Kidney glomerular epithelial cell (primary cell): Measurements from ENCODE around the gene HOXD1.
A peak's percentile ranks its signal among the peaks of the same experiment; 100 is the strongest.

ENCODE experiments used
- DNase-seq: peaks from one replicate; lab custom pipeline; 2025; lab: John Stamatoyannopoulos, UW

The HOXD1 gene

DNA sequence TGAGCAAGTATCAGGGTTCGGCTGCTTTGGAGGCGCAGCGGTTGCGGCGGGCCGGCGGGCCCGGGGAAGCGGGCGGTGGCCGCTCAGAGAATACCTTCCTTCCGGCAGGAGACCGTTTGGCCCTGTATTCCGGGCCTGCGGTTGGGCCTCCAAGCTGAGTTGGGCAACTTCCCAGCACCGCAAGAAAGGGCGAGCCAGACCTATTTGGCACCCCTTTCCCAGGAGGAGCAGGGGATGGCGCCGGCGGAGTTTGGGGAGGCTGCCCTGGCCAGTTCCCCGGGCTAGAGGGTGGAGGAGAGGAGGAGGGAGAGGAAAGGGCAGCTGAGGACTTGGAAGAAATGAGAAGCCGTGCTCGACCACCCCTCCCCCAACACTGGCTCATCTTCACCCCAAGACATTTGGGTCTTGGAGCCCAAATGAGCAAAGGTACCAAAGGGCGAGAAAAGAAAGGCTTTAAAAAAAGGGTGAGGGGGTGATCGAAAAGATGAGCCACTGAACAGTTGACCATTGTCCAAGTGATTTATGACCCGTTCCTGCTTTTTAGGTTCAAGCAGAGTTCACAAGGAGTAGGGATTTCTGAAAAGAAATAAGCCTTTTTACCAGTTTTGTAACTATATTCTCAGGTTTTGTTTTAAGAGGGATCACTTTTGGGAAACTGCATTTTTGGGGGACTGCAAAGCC lies 23.0 kb upstream of the HOXD1 start:
- no peak for DNase-seq

DNA sequence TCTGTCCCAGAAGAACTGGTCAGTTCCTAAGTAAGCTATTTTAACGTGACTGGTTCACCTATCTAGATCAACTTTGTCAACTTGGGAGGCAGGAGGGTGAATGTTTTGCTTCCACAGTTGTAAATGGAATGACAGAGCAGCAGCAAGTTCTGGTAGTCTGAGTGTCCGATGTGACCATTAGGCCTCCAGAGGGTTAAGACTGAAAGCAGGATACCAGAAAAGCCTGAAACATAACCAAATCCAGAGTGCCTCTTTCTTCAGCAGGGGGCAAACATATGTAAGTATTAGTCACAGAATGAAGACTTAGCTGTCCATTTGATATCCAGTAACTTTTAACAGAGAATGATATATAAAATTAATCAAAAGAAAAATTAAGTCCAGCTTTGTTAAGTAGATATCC lies 22.2 kb upstream of the HOXD1 start:
- no peak for DNase-seq

DNA sequence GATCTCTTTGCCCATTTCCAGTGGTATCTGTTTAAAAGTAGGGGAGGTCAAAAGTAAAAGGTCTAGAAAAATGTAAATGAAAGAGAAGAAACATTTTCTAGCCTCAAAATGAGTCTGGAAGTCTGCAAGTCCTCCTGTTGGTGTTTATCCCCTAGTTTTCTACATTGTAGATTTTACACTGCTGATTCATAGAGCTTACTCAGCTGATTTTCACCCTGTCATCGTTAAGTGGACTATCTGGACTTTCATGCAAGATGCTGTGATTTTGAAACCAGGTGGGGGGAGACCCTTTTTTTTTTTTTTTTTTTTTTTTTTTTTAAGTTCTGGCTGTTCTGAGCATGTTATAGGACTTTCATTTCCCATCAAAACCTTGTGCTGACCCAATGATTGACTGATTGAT lies 21.1 kb upstream of the HOXD1 start:
- DNase-seq: no peak

DNA sequence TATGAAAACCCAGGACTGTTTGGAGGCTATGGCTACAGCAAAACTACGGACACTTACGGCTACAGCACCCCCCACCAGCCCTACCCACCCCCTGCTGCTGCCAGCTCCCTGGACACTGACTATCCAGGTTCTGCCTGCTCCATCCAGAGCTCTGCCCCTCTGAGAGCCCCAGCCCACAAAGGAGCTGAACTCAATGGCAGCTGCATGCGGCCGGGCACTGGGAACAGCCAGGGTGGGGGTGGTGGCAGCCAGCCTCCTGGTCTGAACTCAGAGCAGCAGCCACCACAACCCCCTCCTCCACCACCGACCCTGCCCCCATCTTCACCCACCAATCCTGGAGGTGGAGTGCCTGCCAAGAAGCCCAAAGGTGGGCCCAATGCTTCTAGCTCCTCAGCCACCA lies 19.3 kb upstream of the HOXD1 start:
- DNase-seq: no peak

DNA sequence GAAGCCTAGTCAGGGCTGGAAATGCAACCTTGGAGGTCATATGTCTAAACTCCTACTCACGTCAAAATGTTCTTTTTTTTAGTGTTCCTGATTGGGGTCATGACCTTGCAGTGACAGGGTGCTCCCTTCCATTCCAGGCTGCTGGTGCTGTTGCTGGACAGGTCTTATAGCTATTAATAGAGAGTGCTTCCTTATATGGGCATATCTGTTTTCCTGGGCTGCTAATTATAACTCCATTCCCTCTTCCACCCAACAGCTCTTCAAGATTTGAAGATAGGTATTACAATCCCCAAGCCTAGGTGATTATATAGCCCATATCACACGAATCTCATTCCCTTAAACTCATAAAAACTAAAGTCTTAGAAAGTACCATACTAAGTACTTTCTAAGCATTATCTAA lies 18.8 kb upstream of the HOXD1 start:
- DNase-seq: no peak

DNA sequence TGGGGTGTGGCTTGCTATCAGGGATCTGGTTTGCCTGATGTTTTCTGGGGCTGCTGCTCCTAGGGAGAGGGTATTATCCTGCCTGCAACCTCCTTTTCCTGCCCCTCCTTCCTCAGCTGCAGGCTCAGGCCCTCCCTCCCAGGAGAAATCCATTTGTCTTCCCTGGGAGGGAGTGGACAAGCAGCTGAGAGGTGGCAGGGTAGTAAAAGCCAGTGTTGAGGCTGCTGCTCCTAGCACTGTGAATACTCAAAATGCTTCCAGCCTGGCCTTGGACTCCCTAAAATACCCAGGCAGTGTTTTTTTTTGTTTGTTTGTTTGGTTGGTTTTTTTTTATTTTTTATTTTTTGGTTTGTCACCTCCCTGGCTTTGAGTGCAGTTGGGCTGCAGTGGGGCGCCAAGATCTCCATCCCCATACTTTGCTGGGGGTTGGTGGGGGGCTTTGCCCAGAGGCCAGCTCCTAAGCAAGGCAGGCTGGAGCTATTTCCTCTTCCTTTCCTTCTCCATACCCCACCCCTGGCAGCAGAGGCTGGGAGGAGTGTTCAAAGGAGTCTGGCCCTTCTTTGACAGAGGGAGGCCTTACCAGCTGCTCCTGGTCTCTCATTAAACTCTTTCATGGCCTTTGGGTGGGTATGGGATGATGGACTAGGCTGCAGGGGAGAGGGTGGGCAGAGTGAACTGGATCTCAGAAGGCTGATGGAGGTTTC lies 17.7 kb upstream of the HOXD1 start:
- DNase-seq: no peak

DNA sequence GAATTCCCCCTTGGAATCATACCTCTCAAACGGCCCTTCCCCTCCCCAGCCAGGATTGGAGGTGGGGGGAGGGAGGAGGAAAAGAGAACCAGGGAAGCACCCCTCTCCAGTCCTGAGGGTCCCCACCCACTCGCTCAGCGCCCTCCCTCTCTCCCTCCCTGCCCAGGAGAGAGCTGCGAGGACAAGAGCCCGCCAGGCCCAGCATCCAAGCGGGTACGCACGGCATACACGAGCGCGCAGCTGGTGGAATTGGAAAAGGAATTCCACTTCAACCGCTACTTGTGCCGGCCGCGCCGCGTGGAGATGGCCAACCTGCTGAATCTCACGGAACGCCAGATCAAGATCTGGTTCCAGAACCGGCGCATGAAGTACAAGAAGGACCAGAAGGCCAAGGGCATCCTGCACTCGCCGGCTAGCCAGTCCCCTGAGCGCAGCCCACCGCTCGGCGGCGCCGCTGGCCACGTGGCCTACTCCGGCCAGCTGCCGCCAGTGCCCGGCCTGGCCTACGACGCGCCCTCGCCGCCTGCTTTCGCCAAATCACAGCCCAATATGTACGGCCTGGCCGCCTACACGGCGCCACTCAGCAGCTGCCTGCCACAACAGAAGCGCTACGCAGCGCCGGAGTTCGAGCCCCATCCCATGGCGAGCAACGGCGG lies 17.0 kb upstream of the HOXD1 start:
- no peak for DNase-seq

DNA sequence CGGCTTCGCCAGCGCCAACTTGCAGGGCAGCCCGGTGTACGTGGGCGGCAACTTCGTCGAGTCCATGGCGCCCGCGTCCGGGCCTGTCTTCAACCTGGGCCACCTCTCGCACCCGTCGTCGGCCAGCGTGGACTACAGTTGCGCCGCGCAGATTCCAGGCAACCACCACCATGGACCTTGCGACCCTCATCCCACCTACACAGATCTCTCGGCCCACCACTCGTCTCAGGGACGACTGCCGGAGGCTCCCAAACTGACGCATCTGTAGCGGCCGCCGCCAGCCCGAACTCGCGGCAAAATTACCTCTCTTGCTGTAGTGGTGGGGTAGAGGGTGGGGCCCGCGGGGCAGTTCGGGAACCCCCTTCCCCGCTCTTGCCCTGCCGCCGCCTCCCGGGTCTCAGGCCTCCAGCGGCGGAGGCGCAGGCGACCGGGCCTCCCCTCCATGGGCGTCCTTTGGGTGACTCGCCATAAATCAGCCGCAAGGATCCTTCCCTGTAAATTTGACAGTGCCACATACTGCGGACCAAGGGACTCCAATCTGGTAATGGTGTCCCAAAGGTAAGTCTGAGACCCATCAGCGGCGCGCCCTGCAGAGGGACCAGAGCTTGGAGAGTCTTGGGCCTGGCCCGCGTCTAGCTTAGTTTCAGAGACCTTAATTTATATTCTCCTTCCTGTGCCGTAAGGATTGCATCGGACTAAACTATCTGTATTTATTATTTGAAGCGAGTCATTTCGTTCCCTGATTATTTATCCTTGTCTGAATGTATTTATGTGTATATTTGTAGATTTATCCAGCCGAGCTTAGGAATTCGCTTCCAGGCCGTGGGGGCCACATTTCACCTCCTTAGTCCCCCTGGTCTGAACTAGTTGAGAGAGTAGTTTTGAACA lies 16.2 kb upstream of the HOXD1 start:
- DNase-seq: no peak

DNA sequence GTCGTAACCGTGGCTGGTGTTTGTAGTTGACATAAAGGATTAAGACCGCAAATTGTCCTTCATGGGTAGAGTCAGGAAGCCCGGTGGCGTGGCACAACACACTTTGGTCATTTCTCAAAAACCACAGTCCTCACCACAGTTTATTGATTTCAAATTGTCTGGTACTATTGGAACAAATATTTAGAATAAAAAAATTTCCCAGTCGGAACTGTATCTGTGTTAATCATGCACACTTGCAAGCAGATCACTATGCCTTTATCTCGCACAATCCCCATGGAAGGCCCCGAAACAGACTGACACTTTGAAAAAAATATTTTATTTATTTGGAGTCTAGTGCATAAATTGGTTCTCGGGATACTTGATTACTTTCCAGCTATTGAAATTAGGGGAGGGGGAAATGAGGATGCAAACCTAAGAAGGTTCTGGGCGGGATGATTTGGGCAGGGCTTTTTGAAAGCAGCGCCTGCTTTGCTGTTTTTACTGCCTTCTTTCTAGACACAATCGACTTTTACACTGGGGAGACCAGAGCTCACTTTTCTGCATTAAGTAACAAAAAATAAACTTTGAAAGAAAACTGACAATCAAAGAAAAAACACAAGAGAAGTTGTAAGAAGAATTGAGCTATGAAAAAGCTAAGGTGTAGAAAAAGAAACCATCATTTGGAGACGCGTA lies 15.4 kb upstream of the HOXD1 start:
- no peak for DNase-seq

DNA sequence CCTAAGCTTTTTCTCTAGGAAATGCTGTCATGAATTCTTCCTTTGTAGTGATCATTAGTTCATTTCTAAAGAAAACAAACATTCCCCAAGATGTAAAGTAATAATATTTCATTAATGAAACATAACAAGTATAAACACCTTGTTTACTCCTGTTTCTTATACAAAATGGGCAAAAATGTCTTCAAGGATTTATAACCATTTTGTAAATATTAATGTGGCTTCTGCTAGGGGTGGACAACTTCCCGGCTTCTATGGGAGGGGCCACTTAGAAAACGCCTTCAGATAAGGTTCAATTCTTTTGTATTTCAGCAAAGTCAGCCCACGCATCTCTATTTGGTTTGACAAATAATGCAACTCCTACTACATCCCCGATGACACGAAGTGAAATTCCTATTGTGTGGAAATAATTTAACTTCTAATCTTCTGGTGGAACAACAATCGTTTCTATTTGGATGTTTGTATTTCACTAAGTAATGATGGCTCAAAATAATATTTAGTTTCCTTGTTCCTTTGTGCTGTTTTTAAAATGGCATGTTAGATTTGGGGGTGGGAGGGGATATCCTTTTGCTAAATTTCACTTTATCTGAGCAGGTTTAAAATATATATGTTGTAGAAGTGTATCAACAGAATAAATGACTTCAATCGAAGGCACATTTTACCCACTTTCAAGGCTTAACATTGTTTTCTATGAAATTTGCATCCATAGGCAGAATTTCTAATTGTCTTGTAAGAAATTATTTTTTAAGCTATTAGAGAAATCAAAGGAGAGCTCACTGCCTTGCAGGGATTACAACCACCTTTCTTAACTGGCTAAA lies 14.7 kb upstream of the HOXD1 start:
- no peak for DNase-seq

DNA sequence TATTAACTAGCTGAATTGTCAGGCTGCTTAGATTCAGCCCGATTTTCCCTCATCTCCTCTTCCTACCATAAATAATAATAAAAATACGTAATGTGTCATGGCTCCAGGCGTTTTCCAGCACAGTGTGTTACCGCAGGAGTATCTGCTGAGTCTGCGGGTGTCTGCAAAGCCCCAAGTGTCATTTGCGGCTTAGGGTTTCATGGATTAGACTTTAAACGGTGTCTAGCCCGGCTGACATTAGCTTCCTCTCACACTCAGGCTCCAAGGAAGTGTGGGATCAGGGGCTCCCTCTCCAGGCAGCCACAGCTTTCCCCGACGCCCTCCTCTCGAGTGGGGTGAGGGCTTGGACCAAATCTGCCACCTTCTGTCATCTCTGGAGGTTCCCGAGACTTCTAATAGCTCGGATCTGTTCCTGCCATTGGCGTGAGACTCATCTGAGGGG lies 14.1 kb upstream of the HOXD1 start:
- peak; percentile 50 for DNase-seq

DNA sequence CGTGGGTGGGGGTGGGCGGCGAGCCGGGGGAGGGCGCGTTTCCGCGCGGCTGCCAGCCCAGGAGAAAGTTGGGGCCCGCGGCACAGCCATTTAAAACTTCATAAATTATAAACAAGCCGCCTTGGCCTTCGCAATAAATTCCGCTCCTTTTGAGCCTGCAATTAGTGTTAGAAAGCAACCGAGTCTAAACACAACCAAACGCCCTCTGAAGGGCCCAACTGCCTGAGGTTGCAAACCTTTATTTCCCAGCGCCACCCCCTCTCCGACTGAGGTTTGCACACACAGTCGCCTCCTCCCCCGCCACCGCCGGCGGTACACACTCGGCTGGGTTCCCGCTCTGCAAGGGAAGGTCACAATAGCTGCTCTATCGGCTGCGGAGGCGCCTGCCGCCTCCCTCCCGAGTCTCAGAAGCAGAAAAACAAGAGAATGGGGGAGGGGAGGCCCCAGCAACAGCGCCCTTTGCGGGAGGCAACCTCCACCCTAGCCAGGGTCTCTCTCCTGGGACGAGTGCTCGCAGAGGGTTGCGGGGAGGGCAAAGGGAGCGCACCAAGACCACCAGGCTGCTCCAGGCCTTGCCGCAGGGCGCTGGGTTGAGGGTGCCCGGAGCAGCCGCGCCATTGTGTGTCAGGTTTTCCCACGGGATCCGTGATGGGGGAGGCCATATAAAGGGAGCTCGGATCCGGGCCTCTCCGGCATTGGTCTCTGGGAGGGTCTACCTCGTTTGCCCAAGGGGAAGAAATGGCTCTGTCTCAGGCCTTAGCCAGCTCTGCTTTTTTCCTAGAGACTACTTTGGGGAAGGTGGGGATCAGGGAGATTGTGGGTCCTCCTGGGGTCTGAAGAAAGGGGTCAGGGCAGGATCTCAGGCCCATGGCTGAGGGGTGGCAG lies 13.4 kb upstream of the HOXD1 start:
- DNase-seq: no peak

DNA sequence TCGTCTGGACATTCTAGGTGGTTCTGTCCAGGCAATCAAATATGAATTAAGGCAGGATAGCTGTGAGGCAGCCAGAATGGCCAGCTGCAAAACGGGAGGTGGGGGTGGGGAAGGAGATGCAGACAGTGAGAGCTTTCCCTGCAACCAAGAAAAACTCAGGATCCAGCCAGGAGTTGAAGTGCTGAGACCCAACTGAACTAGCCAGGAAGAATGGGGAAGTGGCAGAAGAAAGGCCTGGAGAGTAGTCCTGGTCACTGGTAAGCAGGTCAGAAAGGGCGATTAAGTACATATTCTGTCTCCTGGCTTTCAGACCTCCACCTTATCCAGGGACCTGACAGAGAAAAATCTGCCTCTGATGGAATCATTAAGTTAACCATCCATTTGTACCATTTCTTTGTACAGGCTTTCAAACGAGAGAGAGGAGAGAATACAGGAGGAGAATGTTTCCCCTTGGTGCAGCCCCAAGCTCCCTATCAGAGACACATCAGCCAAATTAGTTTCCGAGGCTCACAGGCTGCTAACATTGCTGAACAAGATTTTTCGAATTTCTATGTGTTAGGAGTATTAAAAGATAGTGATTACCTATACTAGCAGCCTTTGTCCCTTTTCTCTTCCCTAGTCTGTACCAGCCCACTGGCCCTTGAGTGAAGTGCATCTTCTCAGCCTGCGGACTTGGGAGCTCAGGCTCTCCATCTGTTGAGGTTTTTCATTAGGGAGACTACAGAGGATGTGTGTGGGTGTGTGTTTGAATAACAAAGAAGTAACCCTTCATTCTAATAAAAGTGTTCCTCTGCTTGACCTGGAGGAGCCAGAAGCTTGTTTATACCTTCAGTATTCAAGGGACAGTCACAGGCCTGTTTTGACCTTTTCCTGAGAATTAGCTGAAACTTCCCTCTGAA lies 12.5 kb upstream of the HOXD1 start:
- DNase-seq: no peak

DNA sequence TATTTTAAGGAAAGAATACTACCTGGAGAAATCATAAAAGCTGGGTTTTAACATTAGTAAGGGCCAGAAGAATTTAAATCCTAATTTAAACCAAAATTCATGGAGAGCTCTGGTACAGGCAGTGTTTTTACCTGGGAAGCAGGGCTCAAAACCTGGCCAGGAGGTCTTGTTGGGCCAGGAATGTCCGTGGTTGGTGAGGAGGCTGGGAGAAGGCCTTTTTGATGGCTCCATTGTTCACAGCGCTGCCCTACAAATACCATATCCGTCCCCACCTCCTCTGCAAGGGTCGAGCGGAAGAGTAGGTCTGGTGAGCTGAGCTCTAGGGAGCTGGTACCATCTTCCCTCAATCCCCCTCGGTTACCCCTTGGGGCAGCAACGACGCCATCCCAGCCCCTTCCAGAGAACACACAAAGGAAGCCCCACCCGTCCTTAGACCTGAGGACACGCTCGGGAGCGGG lies 10.9 kb upstream of the HOXD1 start:
- no peak for DNase-seq

DNA sequence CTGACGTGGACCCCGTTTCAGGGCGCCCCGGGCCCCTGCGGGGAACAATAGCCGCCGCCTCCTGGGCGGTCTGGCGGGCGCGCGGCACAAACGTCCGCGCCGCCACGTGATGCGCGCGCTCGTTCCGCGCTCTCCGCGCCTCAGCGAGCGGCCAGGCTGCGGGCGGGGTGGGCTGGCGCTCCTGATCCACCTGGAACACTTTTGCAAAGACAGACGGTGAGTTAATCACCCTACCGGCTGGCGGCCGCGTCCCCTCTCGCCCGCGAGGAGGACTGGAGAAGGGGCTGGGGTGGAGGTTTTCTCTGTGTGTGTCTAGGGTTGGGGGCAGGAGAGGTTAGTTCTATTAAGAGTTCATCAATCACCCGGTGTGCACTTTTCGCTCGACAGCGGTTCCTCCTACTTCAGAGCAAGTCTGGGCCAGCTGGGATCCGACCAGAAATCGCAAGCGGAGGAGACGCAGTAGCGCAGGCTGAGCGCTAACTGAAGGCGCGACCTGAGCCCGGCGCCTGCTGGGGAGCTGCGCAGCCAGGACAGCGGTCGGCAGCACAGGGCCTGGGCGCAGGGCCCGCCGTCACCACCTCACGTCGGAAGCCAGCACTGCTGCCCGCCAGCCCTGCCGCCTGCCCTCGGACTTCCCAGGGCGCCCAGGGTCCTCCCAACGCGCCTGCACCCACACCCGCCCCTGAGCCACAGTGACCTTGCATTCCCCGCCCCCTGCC lies 10.3 kb upstream of the HOXD1 start:
- DNase-seq: no peak

DNA sequence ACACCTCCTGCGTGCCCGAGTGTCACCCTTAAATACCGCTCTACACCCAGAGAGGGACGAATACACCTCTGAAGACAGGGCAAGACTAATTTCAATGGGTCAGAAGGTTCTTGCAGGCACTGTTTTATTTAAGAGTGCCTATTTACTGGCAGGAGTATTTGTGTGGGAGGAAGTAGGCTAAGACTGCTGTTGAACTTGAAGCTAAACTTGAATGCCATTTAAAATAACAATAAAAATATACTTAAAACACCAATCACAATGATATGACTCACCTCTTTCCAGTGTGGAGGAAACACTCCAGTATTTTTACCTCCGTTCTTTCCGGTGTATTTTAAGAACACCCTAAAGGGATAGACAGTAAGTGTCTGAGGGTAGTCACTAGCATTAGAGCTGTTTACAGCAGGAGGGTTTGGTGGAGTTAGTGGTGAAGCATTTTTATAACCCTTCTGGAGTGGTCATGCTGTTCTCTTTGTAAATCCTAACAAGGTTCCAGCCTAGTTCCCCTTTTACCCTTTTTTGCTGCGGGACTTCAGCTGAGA lies 9.6 kb upstream of the HOXD1 start:
- no peak for DNase-seq

DNA sequence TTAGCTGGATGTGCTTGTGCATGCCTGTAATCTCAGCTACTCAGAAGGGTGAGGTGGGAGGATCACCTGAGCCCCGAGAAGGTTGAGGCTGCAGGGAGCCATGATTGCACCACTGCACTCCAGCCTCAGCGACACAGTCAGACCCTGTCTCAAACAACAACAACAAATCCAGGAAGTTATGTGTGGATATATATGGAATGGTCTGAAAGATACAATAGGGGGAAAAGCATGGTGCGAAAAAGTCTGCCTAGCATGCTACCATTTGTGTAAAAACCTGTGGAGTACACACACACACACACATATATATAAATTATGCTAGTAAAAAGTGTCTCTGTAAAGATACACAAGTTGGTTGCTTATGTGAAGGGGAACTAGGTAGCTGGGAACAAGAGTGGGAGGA lies 6.9 kb upstream of the HOXD1 start:
- no peak for DNase-seq

DNA sequence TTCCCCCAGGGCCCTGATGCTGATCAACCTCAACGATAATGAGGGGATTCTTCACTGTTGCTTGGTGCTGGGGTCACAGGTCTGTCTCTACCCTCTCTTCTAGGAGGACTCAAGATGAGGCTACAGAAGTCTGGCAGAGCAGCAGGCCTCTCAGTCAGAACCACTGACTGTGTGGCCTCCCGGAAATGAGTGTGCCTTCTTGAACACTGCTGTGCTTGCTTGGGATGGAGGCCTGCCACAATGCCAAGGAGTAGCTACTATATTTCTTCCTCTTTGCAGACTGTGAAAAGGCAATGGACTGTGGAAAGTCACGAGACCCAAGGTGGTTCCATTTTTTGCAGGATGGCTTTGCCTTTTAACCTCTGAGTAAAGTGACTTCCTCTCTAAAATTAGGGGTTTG lies 5.8 kb upstream of the HOXD1 start:
- no peak for DNase-seq
